AG04450 (cell line): ENCODE data around the gene HNF1A. TPM values are rescaled to one million over a fixed set of nuclear protein-coding genes. Genes with fewer than 3 reads are reported as not detected.

ENCODE experiments used
- CTCF ChIA-PET: fragments of 300-600, 350-600 bp; formaldehyde crosslinking; extraction: SDS; loops from one replicate; lab custom pipeline; 2022; ENCODE audit warnings: antibody characterized with exemption, inconsistent platforms; lab: Charles Lee
- POLR2A ChIA-PET: fragments of 350-600 bp; formaldehyde crosslinking; extraction: SDS; loops from one replicate; lab custom pipeline; 2021; ENCODE audit warnings: antibody characterized with exemption, inconsistent platforms; lab: Yijun Ruan, JAX
- DNase-seq: peaks from one replicate; pipeline ENCODE4 v3.0.0-alpha.2; 2011; ENCODE audit warnings: low read depth, low spot score
- H3K27ac ChIP-seq: one replicate; pipeline ENCODE4 v1.5.1; 2012; ENCODE audit warnings: low read depth, low read length, control low read depth
- H3K27me3 ChIP-seq: one replicate; pipeline ENCODE4 v1.6.0; 2012; ENCODE audit warnings: low read length; ENCODE audit not compliant: control insufficient read depth, insufficient read depth
- H3K4me3 ChIP-seq: 2 replicates; pipeline ENCODE4 v1.5.1; 2011; ENCODE audit warnings: mild to moderate bottlenecking, low read depth, low read length, control low read depth
- H3K9me3 ChIP-seq: 2 replicates; pipeline ENCODE4 v1.5.1; 2012; ENCODE audit warnings: low read length; ENCODE audit not compliant: control insufficient read depth, insufficient read depth
- polyA plus RNA-seq: library from polyadenylated mRNA; depleted of rRNA; stranded (reverse); fragments of >200 nt; gene quantifications from 2 replicates; pipeline ENCODE4 v1.2.3, GENCODE V29; 2011
- TF ChIP-seq, protein P1 (sequence below): IDR thresholded peaks from 2 replicates; pipeline ENCODE4 v1.5.1; 2011; ENCODE audit warnings: low read depth, low read length, control low read depth, inconsistent platforms

HNF1A gene
- polyA plus RNA-seq, 1 experiment = not detected

DNA sequence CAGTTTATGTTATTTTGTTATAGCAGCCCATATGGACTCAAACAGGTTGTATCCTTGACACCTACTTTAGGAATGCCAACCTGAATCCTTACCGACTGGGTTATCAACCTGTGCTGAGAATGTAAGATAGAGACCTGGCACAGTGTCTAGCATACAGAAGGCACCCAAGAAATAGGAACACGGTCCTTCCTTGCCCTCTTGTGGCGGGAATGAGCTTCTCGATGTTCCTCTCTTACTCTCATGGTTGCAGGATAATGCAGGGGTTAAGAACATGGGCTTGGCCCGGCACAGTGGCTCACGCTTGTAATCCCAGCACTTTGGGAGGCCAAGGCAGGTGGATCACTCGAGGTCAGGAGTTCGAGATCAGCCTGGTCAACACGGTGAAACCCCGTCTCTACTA, 31.4 kb downstream of the HNF1A start:
- no peak for DNase-seq
- no peaks in the 10 kb centered on the region for H3K27me3 ChIP-seq
- H3K27ac ChIP-seq = no peak overlapping the region
- H3K9me3 ChIP-seq = no peaks in the 10 kb centered on the region
- TF ChIP-seq, protein P1, sequence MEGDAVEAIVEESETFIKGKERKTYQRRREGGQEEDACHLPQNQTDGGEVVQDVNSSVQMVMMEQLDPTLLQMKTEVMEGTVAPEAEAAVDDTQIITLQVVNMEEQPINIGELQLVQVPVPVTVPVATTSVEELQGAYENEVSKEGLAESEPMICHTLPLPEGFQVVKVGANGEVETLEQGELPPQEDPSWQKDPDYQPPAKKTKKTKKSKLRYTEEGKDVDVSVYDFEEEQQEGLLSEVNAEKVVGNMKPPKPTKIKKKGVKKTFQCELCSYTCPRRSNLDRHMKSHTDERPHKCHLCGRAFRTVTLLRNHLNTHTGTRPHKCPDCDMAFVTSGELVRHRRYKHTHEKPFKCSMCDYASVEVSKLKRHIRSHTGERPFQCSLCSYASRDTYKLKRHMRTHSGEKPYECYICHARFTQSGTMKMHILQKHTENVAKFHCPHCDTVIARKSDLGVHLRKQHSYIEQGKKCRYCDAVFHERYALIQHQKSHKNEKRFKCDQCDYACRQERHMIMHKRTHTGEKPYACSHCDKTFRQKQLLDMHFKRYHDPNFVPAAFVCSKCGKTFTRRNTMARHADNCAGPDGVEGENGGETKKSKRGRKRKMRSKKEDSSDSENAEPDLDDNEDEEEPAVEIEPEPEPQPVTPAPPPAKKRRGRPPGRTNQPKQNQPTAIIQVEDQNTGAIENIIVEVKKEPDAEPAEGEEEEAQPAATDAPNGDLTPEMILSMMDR = peak; percentile 56
- POLR2A ChIA-PET = no interaction called here
- H3K4me3 ChIP-seq = no peak overlapping the region
- CTCF ChIA-PET = interaction anchor here (0.5 to 2.2 kb wide), 9 partner anchors 38 to 897 kb away, joined by 3 to 10 read pairs (median 4); no protein-coding TSS in a partner anchor

DNA sequence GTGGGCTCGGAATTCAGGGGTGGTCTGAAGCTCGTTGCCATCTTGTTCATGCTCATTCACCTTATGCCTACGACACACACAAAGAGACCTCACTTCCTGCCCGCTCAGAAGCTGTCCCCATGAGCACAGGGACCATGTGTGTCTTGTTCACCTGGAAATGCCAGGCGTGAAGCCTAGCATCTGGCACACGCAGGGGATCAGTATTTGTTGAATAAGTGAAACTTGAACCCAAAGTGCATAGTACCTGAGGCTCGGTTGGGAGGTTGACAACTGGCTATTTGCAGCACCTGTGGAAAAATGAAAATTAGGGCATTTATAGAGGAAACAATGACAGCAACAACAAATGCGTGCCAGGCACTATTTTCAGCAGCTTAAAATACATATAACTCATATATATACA, 32.5 kb downstream of the HNF1A start:
- POLR2A ChIA-PET = no interaction called here
- CTCF ChIA-PET = interaction anchor here (0.9 to 2.2 kb wide), 3 partner anchors 39 to 428 kb away, joined by 5 to 8 read pairs (median 5); no protein-coding TSS in a partner anchor

DNA sequence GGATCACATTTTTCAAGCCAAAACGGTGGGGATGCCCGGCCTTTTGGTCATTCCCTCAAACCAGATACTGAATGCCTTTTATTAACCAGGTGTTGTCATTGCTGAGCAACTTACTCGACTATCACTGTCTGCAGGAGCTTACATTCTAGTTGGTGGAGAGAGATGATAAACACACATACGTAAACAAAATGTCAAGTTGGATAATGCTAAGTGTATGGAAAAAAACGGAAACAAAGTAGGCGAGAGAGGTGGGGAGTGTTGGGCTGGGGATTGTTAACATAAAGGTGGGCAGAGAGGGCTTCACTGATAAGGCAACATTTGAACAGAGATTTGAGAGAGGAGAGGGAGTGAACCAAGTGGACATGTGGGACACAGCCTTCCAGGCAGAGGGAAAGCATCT, 33.5 kb downstream of the HNF1A start:
- TF ChIP-seq, protein P1 = no peak
- Histone ChIP-seq H3K9me3 (no peaks in the 10 kb centered on the region), H3K27ac (no peak overlapping the region), H3K27me3 (no peaks in the 10 kb centered on the region), H3K4me3 (no peak overlapping the region)
- POLR2A ChIA-PET = no interaction called here
- CTCF ChIA-PET = no interaction called here
- DNase-seq = no peak

More for the DNA sequence above, 32.5 kb downstream of the HNF1A start:
- TF ChIP-seq, protein P1 = no peak
- H3K4me3 ChIP-seq = no peak overlapping the region
- no peaks in the 10 kb centered on the region for H3K27me3 ChIP-seq
- DNase-seq = no peak
- no peak overlapping the region for H3K27ac ChIP-seq
- no peaks in the 10 kb centered on the region for H3K9me3 ChIP-seq

DNA sequence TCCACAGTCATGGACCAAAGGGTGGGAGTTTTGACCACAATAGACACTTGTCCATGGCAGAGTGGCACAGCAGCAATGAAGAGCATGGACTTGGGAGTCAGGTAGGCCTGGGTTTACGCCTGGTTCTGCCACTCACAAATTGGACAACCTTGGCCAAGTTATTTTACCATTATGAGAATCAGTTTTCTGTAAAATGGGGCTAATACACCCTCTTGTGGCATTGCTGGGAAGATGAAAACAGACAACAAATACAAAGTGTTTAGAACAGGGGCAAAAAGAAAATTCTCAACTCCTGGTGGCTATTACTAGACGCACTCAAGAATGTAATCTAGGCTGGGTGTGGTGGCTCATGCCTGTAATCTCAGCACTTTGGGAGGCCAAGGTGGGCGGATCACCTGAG, 35.4 kb downstream of the HNF1A start:
- H3K9me3 ChIP-seq = no peaks in the 10 kb centered on the region
- no peaks in the 10 kb centered on the region for H3K27me3 ChIP-seq
- POLR2A ChIA-PET = no interaction called here
- TF ChIP-seq, protein P1 = no peak
- DNase-seq = no peak
- no peak overlapping the region for H3K4me3 ChIP-seq
- H3K27ac ChIP-seq = no peak overlapping the region
- CTCF ChIA-PET = interaction anchor here (1.0 kb wide), 1 partner anchor 9 kb away, joined by 5 read pairs; no protein-coding TSS in a partner anchor

DNA sequence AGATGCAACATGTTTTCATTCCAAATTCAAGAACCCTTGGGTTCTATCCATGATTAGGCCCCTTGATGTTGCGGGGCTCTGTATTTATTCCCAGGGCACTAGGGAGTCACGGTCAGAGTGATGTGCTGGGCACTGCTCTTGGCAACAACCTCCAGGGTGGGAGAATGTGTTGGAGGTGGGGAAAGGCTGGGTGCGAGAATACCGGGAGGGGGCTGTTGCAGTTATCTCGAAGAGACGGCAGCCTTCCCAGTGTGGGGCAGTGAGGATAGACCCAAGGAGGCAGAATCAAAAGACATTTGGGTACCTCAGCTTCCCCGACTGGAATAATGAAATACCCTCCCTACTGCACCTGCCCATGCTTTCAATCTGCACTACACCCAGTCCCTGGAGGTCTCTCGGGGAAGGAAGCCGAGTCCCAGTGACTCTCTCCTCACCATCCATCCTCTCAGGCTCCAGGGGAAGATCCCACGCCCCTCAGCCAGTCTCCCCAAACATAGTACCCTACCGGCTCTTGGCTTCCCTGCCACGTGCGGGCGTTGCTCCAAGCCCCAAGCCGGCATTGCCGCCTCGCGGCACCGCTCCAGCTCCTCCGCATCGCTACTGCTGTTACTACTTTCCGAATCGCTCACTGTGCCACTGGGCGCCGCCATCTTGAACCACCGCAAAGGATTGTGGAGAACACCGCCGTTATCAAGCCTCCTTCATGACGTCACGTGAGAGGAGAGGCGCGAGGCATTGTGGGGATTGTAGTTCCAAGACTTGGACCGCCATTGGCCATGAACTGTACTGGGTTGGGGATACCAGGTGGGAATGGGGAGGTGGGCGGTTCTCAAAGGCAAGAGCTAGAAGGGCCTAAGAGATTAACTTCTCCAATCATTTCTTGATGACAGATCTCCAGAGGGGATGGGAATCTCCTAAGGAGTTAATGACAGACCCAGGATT, 37.8 kb downstream of the HNF1A start, which contains the start of gene C12orf43:
Gene C12orf43 (minus strand): TSS at position 663 of the 942 bp plus-strand sequence. CDS start 13 bp downstream, at position 650.
- POLR2A ChIA-PET = interaction anchor here (0.6 to 0.7 kb wide), 2 partner anchors 10 to 51 kb away, joined by 4 read pairs; no protein-coding TSS in a partner anchor
- CTCF ChIA-PET = interaction anchor here (0.9 to 1.3 kb wide), 4 partner anchors 11 to 432 kb away, joined by 3 to 4 read pairs (median 3); no protein-coding TSS in a partner anchor
- peaks cover 4% of the 10 kb centered on the region for H3K27me3 ChIP-seq
- peak within 1 kb of the TSS; percentile 83 for H3K27ac ChIP-seq
- no peaks in the 10 kb centered on the region for H3K9me3 ChIP-seq
- peak; percentile 69 for DNase-seq
- peak within 1 kb of the TSS; percentile 97 for H3K4me3 ChIP-seq
- TF ChIP-seq, protein P1 = no peak
